Activated CD4-positive, alpha-beta T cell treated with anti-CD3 and anti-CD28 coated beads, Interleukin-2, Interleukin-6, amounts not matched to agents 100 ng/mL and 50 ng/mL, durations not matched to agents 16 hours and 8 hours (primary cell): ENCODE data around the gene PDXDC1.
A peak's percentile ranks its signal among the peaks of the same experiment; 100 is the strongest.
"Not testable (repeated sequence)": the region's sequence is repeated elsewhere in the genome, so short reads cannot be mapped to it uniquely, and the experiment has no call there.

Source experiments
- DNase-seq: peaks from one replicate; pipeline ENCODE4 v3.0.0-alpha.2; 2020

Gene PDXDC1

GRCh38 chr16:15021429-15021828, 46.6 kb downstream of the PDXDC1 start:
- not testable (repeated sequence) for DNase-seq

GRCh38 chr16:15022194-15022593, 47.4 kb downstream of the PDXDC1 start:
- peak; percentile 59 for DNase-seq

GRCh38 chr16:15023381-15024077, 48.7 kb downstream of the PDXDC1 start:
- not testable (repeated sequence) for DNase-seq

GRCh38 chr16:15024858-15025199, 50.0 kb downstream of the PDXDC1 start:
- not testable (repeated sequence) for DNase-seq

GRCh38 chr16:15025234-15025951, 50.6 kb downstream of the PDXDC1 start:
- not testable (repeated sequence) for DNase-seq

- DNase-seq: not testable (repeated sequence)
Observed at GRCh38 chr16:15027051-15027450, 52.2 kb downstream of the PDXDC1 start.

GRCh38 chr16:15027503-15028344, 52.9 kb downstream of the PDXDC1 start:
- DNase-seq: not testable (repeated sequence)

GRCh38 chr16:15028345-15028715, 53.5 kb downstream of the PDXDC1 start:
- DNase-seq: not testable (repeated sequence)

GRCh38 chr16:15028801-15029698, 54.2 kb downstream of the PDXDC1 start:
- DNase-seq: not testable (repeated sequence)

- not testable (repeated sequence) for DNase-seq
Observed at GRCh38 chr16:15029749-15030148, 54.9 kb downstream of the PDXDC1 start.

- DNase-seq: no peak
Observed at GRCh38 chr16:15031179-15031578, 56.4 kb downstream of the PDXDC1 start.

- DNase-seq: no peak
Observed at GRCh38 chr16:15031586-15031985, 56.8 kb downstream of the PDXDC1 start.

GRCh38 chr16:15032547-15033308, 57.9 kb downstream of the PDXDC1 start:
- no peak for DNase-seq

GRCh38 chr16:15033309-15033707, 58.5 kb downstream of the PDXDC1 start:
- DNase-seq: no peak

GRCh38 chr16:15034266-15035162, 59.7 kb downstream of the PDXDC1 start:
- no peak for DNase-seq

GRCh38 chr16:15035163-15035729, 60.4 kb downstream of the PDXDC1 start:
- no peak for DNase-seq

GRCh38 chr16:15037003-15037402, 62.2 kb downstream of the PDXDC1 start:
- no peak for DNase-seq

- DNase-seq: no peak
Observed at GRCh38 chr16:15037745-15038144, 62.9 kb downstream of the PDXDC1 start.

GRCh38 chr16:15038689-15039088, 63.9 kb downstream of the PDXDC1 start:
- no peak for DNase-seq
